ENCODE data around the gene PTPRD.

Gene PTPRD

GRCh38 chr9:9396518-9396917 lies 1216.3 kb downstream of the PTPRD start:
- TF ChIP-seq CTCF (IDR thresholded peaks at IDR 0.05; ENCODE audit: low read depth, low read length): no peak
- no peak overlapping the region for H3K4me3 ChIP-seq (ENCODE audit: low read depth, low read length)

- no peak for TF ChIP-seq CTCF (IDR thresholded peaks at IDR 0.05; ENCODE audit: low read depth, low read length)
- H3K4me3 ChIP-seq (ENCODE audit: low read depth, low read length): no peak overlapping the region
These were observed 1217.3 kb downstream of the PTPRD start for GRCh38 chr9:9395539-9395938.

GRCh38 chr9:9392755-9393154 lies 1220.0 kb downstream of the PTPRD start:
- no peak for TF ChIP-seq CTCF (IDR thresholded peaks at IDR 0.05; ENCODE audit: low read depth, low read length)
- no peak overlapping the region for H3K4me3 ChIP-seq (ENCODE audit: low read depth, low read length)

GRCh38 chr9:9389904-9390303 lies 1222.9 kb downstream of the PTPRD start:
- no peak overlapping the region for H3K4me3 ChIP-seq (ENCODE audit: low read depth, low read length)
- no peak for TF ChIP-seq CTCF (IDR thresholded peaks at IDR 0.05; ENCODE audit: low read depth, low read length)

GRCh38 chr9:9387511-9388115 lies 1225.2 kb downstream of the PTPRD start:
- TF ChIP-seq CTCF (IDR thresholded peaks at IDR 0.05; ENCODE audit: low read depth, low read length): no peak

GRCh38 chr9:9362332-9362731 lies 1250.5 kb downstream of the PTPRD start:
- H3K4me3 ChIP-seq (ENCODE audit: low read depth, low read length): no peak overlapping the region
- no peak for TF ChIP-seq CTCF (IDR thresholded peaks at IDR 0.05; ENCODE audit: low read depth, low read length)

More at GRCh38 chr9:9387511-9388115, 1225.2 kb downstream of the PTPRD start:
- no peak overlapping the region for H3K4me3 ChIP-seq (ENCODE audit: low read depth, low read length)

- no peak overlapping the region for H3K4me3 ChIP-seq (ENCODE audit: low read depth, low read length)
- TF ChIP-seq CTCF (IDR thresholded peaks at IDR 0.05; ENCODE audit: low read depth, low read length): no peak; the same call in 1 of the 2 replicates
These were observed 1259.8 kb downstream of the PTPRD start for GRCh38 chr9:9352877-9353481.
